Measurements from ENCODE around the gene KCNAB2. TPM values are rescaled to one million over a fixed set of nuclear protein-coding genes. Genes with fewer than 3 reads are reported as not detected.
A peak's percentile ranks its signal among the peaks of the same experiment; 100 is the strongest.

KCNAB2 gene
- total RNA-seq, 1 donor from 2014 or later = 2.2 TPM

DNA sequence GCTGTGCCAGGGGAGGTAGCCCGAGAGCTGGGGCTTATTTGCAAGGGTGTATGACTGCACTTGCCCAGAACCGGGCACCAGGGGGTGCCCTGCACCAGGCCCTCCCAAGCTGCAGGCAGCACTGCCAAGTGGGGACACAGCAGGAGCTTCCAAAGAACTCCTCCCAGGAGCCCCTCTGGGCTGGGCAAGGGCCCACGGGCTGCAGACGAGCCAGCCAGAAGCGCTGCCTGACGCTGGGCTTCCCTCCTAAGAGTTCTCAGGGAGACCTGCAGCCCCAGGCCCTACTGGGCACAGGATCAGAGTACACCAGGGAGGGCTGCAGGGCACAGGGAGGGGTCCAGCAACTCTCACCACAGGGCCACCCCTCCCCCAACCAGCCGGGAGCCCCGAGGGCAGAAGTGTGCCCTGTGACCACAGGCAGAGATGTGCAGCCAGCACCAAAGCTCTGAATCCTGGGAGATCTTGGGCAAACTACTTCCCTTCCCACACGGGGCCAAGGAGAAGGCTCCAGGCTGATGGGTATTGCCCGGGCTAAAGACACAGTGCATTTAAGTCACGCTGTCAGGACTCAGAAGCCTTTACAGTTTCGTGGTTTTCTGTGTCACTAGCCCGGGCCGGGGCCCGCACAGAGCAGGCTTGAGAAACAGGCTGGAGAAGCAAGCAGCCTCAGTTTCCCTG, 63.4 kb downstream of the KCNAB2 start:
- peaks cover 14% of the 10 kb centered on the region for H3K27me3 Mint-ChIP-seq (ENCODE audit: insufficient read depth, low read depth)
- no peak overlapping the region for H3K27ac Mint-ChIP-seq
- H4K20me1 ChIP-seq (ENCODE audit: low read depth) = no peaks in the 10 kb centered on the region
- no peaks in the 10 kb centered on the region for H3K4me1 Mint-ChIP-seq
- no peak overlapping the region for H3K4me3 ChIP-seq
- H3K9ac ChIP-seq = no peak overlapping the region
- H3K4me2 ChIP-seq = no peak overlapping the region
- no peaks in the 10 kb centered on the region for H3K9me3 ChIP-seq (ENCODE audit: low read depth)
- no peak overlapping the region for H3K27ac ChIP-seq
- no peaks in the 10 kb centered on the region for H3K36me3 ChIP-seq
- H3F3A ChIP-seq (ENCODE audit: low read depth) = no peaks in the 10 kb centered on the region
- H3K9me3 Mint-ChIP-seq = no peaks in the 10 kb centered on the region
- H3K79me2 ChIP-seq (ENCODE audit: low read depth) = no peaks in the 10 kb centered on the region
- DNase-seq (ENCODE audit: low spot score) = peak; percentile 66
- H3K27me3 ChIP-seq = peaks cover 10% of the 10 kb centered on the region
- H3K36me3 Mint-ChIP-seq = no peaks in the 10 kb centered on the region
- H3K4me3 Mint-ChIP-seq = no peak overlapping the region
- H3K4me1 ChIP-seq = no peaks in the 10 kb centered on the region
- no peak overlapping the region for H2AFZ ChIP-seq (replicated peaks)
- TF ChIP-seq, protein P1, sequence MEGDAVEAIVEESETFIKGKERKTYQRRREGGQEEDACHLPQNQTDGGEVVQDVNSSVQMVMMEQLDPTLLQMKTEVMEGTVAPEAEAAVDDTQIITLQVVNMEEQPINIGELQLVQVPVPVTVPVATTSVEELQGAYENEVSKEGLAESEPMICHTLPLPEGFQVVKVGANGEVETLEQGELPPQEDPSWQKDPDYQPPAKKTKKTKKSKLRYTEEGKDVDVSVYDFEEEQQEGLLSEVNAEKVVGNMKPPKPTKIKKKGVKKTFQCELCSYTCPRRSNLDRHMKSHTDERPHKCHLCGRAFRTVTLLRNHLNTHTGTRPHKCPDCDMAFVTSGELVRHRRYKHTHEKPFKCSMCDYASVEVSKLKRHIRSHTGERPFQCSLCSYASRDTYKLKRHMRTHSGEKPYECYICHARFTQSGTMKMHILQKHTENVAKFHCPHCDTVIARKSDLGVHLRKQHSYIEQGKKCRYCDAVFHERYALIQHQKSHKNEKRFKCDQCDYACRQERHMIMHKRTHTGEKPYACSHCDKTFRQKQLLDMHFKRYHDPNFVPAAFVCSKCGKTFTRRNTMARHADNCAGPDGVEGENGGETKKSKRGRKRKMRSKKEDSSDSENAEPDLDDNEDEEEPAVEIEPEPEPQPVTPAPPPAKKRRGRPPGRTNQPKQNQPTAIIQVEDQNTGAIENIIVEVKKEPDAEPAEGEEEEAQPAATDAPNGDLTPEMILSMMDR (IDR thresholded peaks at IDR 0.05) = peak; percentile 48
- no peak for TF ChIP-seq EZH2phosphoT487 (IDR thresholded peaks at IDR 0.05)
- no peak for TF ChIP-seq EZH2 (IDR thresholded peaks at IDR 0.05)

DNA sequence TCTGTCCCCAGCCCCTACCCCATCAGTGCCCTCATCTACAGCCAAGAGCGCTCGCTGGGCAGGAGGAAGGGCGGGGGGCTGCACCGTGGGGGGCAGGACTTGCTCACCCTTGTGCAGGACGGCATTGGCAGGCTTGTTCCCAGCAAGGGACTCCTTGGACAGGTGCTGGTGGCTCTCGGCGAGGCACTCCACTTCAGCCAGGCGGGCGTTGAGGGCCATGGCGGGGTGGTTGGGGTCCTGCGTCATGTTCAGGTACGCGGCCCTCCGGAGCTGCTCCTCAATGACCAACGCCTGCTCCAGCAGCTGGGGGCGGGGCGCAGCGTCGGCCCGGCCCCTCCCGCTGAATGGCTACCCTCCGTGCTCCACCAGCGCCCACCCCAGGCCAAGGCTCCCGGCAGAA, 64.0 kb downstream of the KCNAB2 start:
- Histone ChIP-seq H3K4me2 (no peak overlapping the region), H3K36me3 (no peaks in the 10 kb centered on the region), H3K4me1 (no peaks in the 10 kb centered on the region), H3K9me3 (ENCODE audit: low read depth) (no peaks in the 10 kb centered on the region), H3K4me3 (no peak overlapping the region), H3K79me2 (ENCODE audit: low read depth) (no peaks in the 10 kb centered on the region), H2AFZ (replicated peaks) (no peak overlapping the region), H3K27me3 (peaks cover 10% of the 10 kb centered on the region), H3F3A (ENCODE audit: low read depth) (no peaks in the 10 kb centered on the region), H3K9ac (no peak overlapping the region), H4K20me1 (ENCODE audit: low read depth) (no peaks in the 10 kb centered on the region), H3K27ac (no peak overlapping the region)
- TF ChIP-seq EZH2phosphoT487 (IDR thresholded peaks at IDR 0.05) (no peak), EZH2 (IDR thresholded peaks at IDR 0.05) (no peak)
- TF ChIP-seq, protein P1 (IDR thresholded peaks at IDR 0.05) = no peak
- Mint-ChIP-seq H3K27ac (no peak overlapping the region), H3K9me3 (peaks cover 2% of the 10 kb centered on the region), H3K4me1 (no peaks in the 10 kb centered on the region), H3K36me3 (no peaks in the 10 kb centered on the region), H3K4me3 (no peak overlapping the region), H3K27me3 (ENCODE audit: insufficient read depth, low read depth) (peaks cover 14% of the 10 kb centered on the region)
- DNase-seq (ENCODE audit: low spot score) = no peak

DNA sequence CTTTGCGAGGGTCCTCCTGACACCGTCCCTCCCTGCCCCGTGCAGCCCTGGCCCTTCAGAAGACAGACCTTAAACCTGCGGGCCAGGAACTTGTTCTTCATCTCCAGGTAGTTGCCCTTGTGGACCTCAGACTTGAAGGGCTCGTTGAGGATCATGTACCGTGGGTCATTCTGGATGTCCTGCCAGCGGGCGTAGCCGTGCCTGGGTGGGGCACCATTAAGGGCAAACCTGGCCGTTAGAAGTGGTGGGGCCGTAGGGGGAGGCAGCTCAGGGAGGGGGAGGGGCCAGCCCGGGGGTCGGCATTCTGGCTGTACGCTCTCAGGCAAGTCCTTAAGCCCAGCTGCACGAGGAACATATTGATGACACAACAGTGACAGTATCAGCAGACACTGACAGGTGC, 64.6 kb downstream of the KCNAB2 start:
- Histone ChIP-seq H2AFZ (replicated peaks) (no peak overlapping the region), H3K79me2 (ENCODE audit: low read depth) (no peaks in the 10 kb centered on the region), H3K4me3 (no peak overlapping the region), H3K27me3 (peaks cover 10% of the 10 kb centered on the region), H3K4me1 (no peaks in the 10 kb centered on the region), H3K9ac (no peak overlapping the region), H3F3A (ENCODE audit: low read depth) (no peaks in the 10 kb centered on the region), H4K20me1 (ENCODE audit: low read depth) (no peaks in the 10 kb centered on the region), H3K4me2 (no peak overlapping the region), H3K36me3 (no peaks in the 10 kb centered on the region), H3K9me3 (ENCODE audit: low read depth) (no peaks in the 10 kb centered on the region), H3K27ac (no peak overlapping the region)
- Mint-ChIP-seq H3K9me3 (peaks cover 2% of the 10 kb centered on the region), H3K27ac (no peak overlapping the region), H3K4me1 (no peaks in the 10 kb centered on the region), H3K36me3 (no peaks in the 10 kb centered on the region), H3K4me3 (no peak overlapping the region), H3K27me3 (ENCODE audit: insufficient read depth, low read depth) (peaks cover 14% of the 10 kb centered on the region)
- no peak for TF ChIP-seq EZH2 (IDR thresholded peaks at IDR 0.05)
- TF ChIP-seq, protein P1 (IDR thresholded peaks at IDR 0.05) = no peak
- no peak for TF ChIP-seq EZH2phosphoT487 (IDR thresholded peaks at IDR 0.05)
- DNase-seq (ENCODE audit: low spot score) = no peak
